ENCODE data around the gene FAM120A.

The FAM120A gene

GRCh38 chr9:93453047-93453914 lies 1.8 kb downstream of the FAM120A start, which contains the start of gene FAM120AOS:
Gene FAM120AOS (minus strand): TSS chr9:93453581. CDS start chr9:93452709, 872 bp downstream.
- peaks cover 3% of the 10 kb centered on the region for H3K79me1 ChIP-seq (ENCODE audit: low read depth, low read length)
- H3K14ac ChIP-seq (ENCODE audit: low read length) = peak within 1 kb of the TSS; percentile 79
- peaks cover 3 to 6% of the 10 kb centered on the region in 2 donors for H3K4me1 ChIP-seq (ENCODE audit: control insufficient read depth in 2 of 2, insufficient read depth in 1 of 2, low read depth in 1 of 2, low read length in 2 of 2)
- no peak within 1 kb of the TSS for H4K91ac ChIP-seq (ENCODE audit: low read depth, low read length, poor library complexity)
- H2AK5ac ChIP-seq (ENCODE audit: low read depth, low read length) = peak within 1 kb of the TSS; percentile 98
- peak within 1 kb of the TSS; percentile 99 for H3K9ac ChIP-seq (ENCODE audit: low read depth, low read length, poor library complexity)
- DNase-seq (ENCODE audit: low spot score) = peak; percentile 78
- H3K9me3 ChIP-seq (replicated peaks in 1 of 2; ENCODE audit: control insufficient read depth in 2 of 2, insufficient read depth in 1 of 2, low read depth in 1 of 2, low read length in 2 of 2) = peaks cover 0 to 2% of the 10 kb centered on the region in 2 donors
- H3K4me2 ChIP-seq (ENCODE audit: insufficient read depth, low read length, poor library complexity, severe bottlenecking) = peak within 1 kb of the TSS; percentile 84
- H2BK120ac ChIP-seq (ENCODE audit: low read depth, low read length) = no peak within 1 kb of the TSS
- peak within 1 kb of the TSS; percentile 98 for H2BK15ac ChIP-seq (ENCODE audit: low read length)
- H4K8ac ChIP-seq (ENCODE audit: low read depth, low read length) = no peak within 1 kb of the TSS
- H3K27ac ChIP-seq (replicated peaks; ENCODE audit: low read length) = peak within 1 kb of the TSS; percentile 0
- peaks cover 0 to 51% of the 10 kb centered on the region in 2 donors for H3K36me3 ChIP-seq (replicated peaks in 1 of 2; ENCODE audit: control insufficient read depth in 2 of 2, insufficient read depth in 2 of 2, low read length in 2 of 2)
- peak within 1 kb of the TSS; percentile 95 for H2BK5ac ChIP-seq (ENCODE audit: low read length)
- H3K4me3 ChIP-seq (ENCODE audit: low read length in 2 of 2) = peak within 1 kb of the TSS; percentile 91 to 96
- no peaks in the 10 kb centered on the region for H3K27me3 ChIP-seq (ENCODE audit: control insufficient read depth in 3 of 3, insufficient read depth in 3 of 3, low read depth in 1 of 3, low read length in 3 of 3)
- peak within 1 kb of the TSS; percentile 93 for H3K23ac ChIP-seq (ENCODE audit: low read depth, low read length, poor library complexity)
- no peak within 1 kb of the TSS for H3K4ac ChIP-seq (ENCODE audit: low read length)
- peak within 1 kb of the TSS; percentile 89 for H2AFZ ChIP-seq (ENCODE audit: low read length)
- WGBS, 2 donors (ENCODE audit: extremely low coverage in 2 of 2, insufficient read length in 2 of 2, insufficient replicate concordance in 1 of 2) = no CpG with 5 or more reads among the region's 34 CpGs
- H2BK12ac ChIP-seq (ENCODE audit: low read length) = no peak within 1 kb of the TSS
- peak within 1 kb of the TSS; percentile 95 for H3K18ac ChIP-seq (ENCODE audit: low read length)

GRCh38 chr9:93456022-93456421 lies 4.5 kb downstream of the FAM120A start:
- H2BK5ac ChIP-seq (ENCODE audit: low read length) = no peak overlapping the region
- no peak overlapping the region for H2BK120ac ChIP-seq (ENCODE audit: low read depth, low read length)
- H2BK15ac ChIP-seq (ENCODE audit: low read length) = no peak overlapping the region
- no peak for DNase-seq (ENCODE audit: low spot score)
- no peak overlapping the region for H4K8ac ChIP-seq (ENCODE audit: low read depth, low read length)
- peaks cover 2 to 6% of the 10 kb centered on the region in 2 donors for H3K4me1 ChIP-seq (ENCODE audit: control insufficient read depth in 2 of 2, insufficient read depth in 1 of 2, low read depth in 1 of 2, low read length in 2 of 2)
- no peak overlapping the region for H3K9ac ChIP-seq (ENCODE audit: low read depth, low read length, poor library complexity)
- no peak overlapping the region for H3K27ac ChIP-seq (replicated peaks; ENCODE audit: low read length)
- no peaks in the 10 kb centered on the region for H3K27me3 ChIP-seq (ENCODE audit: control insufficient read depth in 3 of 3, insufficient read depth in 3 of 3, low read depth in 1 of 3, low read length in 3 of 3)
- no peak overlapping the region for H3K4ac ChIP-seq (ENCODE audit: low read length)
- no peak overlapping the region for H2AFZ ChIP-seq (ENCODE audit: low read length)
- peaks cover 0 to 44% of the 10 kb centered on the region in 2 donors for H3K36me3 ChIP-seq (replicated peaks in 1 of 2; ENCODE audit: control insufficient read depth in 2 of 2, insufficient read depth in 2 of 2, low read length in 2 of 2)
- no peaks in the 10 kb centered on the region for H3K9me3 ChIP-seq (replicated peaks in 1 of 2; ENCODE audit: control insufficient read depth in 2 of 2, insufficient read depth in 1 of 2, low read depth in 1 of 2, low read length in 2 of 2)
- no peak overlapping the region for H4K91ac ChIP-seq (ENCODE audit: low read depth, low read length, poor library complexity)
- H3K14ac ChIP-seq (ENCODE audit: low read length) = no peak overlapping the region
- no peak overlapping the region for H2BK12ac ChIP-seq (ENCODE audit: low read length)
- WGBS, 2 donors (ENCODE audit: extremely low coverage in 2 of 2, insufficient read length in 2 of 2, insufficient replicate concordance in 1 of 2) = no CpG with 5 or more reads among the region's 1 CpG
- H3K4me3 ChIP-seq (ENCODE audit: low read length in 2 of 2) = no peak overlapping the region
- no peak overlapping the region for H3K4me2 ChIP-seq (ENCODE audit: insufficient read depth, low read length, poor library complexity, severe bottlenecking)
- no peaks in the 10 kb centered on the region for H3K79me1 ChIP-seq (ENCODE audit: low read depth, low read length)
- H3K18ac ChIP-seq (ENCODE audit: low read length) = no peak overlapping the region
- no peak overlapping the region for H3K23ac ChIP-seq (ENCODE audit: low read depth, low read length, poor library complexity)
- H2AK5ac ChIP-seq (ENCODE audit: low read depth, low read length) = no peak overlapping the region

GRCh38 chr9:93456504-93456903 lies 5.0 kb downstream of the FAM120A start:
- no peak overlapping the region for H3K4me3 ChIP-seq (ENCODE audit: low read length in 2 of 2)
- H2BK120ac ChIP-seq (ENCODE audit: low read depth, low read length) = no peak overlapping the region
- no peak overlapping the region for H4K91ac ChIP-seq (ENCODE audit: low read depth, low read length, poor library complexity)
- peaks cover 2 to 6% of the 10 kb centered on the region in 2 donors for H3K4me1 ChIP-seq (ENCODE audit: control insufficient read depth in 2 of 2, insufficient read depth in 1 of 2, low read depth in 1 of 2, low read length in 2 of 2)
- H4K8ac ChIP-seq (ENCODE audit: low read depth, low read length) = no peak overlapping the region
- no peak overlapping the region for H2AFZ ChIP-seq (ENCODE audit: low read length)
- H2AK5ac ChIP-seq (ENCODE audit: low read depth, low read length) = no peak overlapping the region
- no peak overlapping the region for H3K23ac ChIP-seq (ENCODE audit: low read depth, low read length, poor library complexity)
- H3K4me2 ChIP-seq (ENCODE audit: insufficient read depth, low read length, poor library complexity, severe bottlenecking) = no peak overlapping the region
- no peak for DNase-seq (ENCODE audit: low spot score)
- H3K14ac ChIP-seq (ENCODE audit: low read length) = no peak overlapping the region
- peaks cover 0 to 44% of the 10 kb centered on the region in 2 donors for H3K36me3 ChIP-seq (replicated peaks in 1 of 2; ENCODE audit: control insufficient read depth in 2 of 2, insufficient read depth in 2 of 2, low read length in 2 of 2)
- no peak overlapping the region for H3K27ac ChIP-seq (replicated peaks; ENCODE audit: low read length)
- no peak overlapping the region for H3K9ac ChIP-seq (ENCODE audit: low read depth, low read length, poor library complexity)
- H2BK12ac ChIP-seq (ENCODE audit: low read length) = no peak overlapping the region
- no peak overlapping the region for H2BK5ac ChIP-seq (ENCODE audit: low read length)
- H3K18ac ChIP-seq (ENCODE audit: low read length) = no peak overlapping the region
- H2BK15ac ChIP-seq (ENCODE audit: low read length) = no peak overlapping the region
- no peak overlapping the region for H3K4ac ChIP-seq (ENCODE audit: low read length)
- H3K79me1 ChIP-seq (ENCODE audit: low read depth, low read length) = no peaks in the 10 kb centered on the region
- WGBS, 2 donors (ENCODE audit: extremely low coverage in 2 of 2, insufficient read length in 2 of 2, insufficient replicate concordance in 1 of 2) = no CpG with 5 or more reads among the region's 2 CpGs
- H3K27me3 ChIP-seq (ENCODE audit: control insufficient read depth in 3 of 3, insufficient read depth in 3 of 3, low read depth in 1 of 3, low read length in 3 of 3) = no peaks in the 10 kb centered on the region
- no peaks in the 10 kb centered on the region for H3K9me3 ChIP-seq (replicated peaks in 1 of 2; ENCODE audit: control insufficient read depth in 2 of 2, insufficient read depth in 1 of 2, low read depth in 1 of 2, low read length in 2 of 2)

- no peak overlapping the region for H2BK120ac ChIP-seq (ENCODE audit: low read depth, low read length)
- WGBS, 2 donors (ENCODE audit: extremely low coverage in 2 of 2, insufficient read length in 2 of 2, insufficient replicate concordance in 1 of 2) = no CpG with 5 or more reads among the region's 1 CpG
Measured at GRCh38 chr9:93457006-93457405, 5.5 kb downstream of the FAM120A start.

More at GRCh38 chr9:93457006-93457405, 5.5 kb downstream of the FAM120A start:
- H3K23ac ChIP-seq (ENCODE audit: low read depth, low read length, poor library complexity) = no peak overlapping the region
- H3K36me3 ChIP-seq (replicated peaks in 1 of 2; ENCODE audit: control insufficient read depth in 2 of 2, insufficient read depth in 2 of 2, low read length in 2 of 2) = peaks cover 0 to 44% of the 10 kb centered on the region in 2 donors
- H2BK12ac ChIP-seq (ENCODE audit: low read length) = no peak overlapping the region
- no peak overlapping the region for H3K27ac ChIP-seq (replicated peaks; ENCODE audit: low read length)
- H3K9me3 ChIP-seq (replicated peaks in 1 of 2; ENCODE audit: control insufficient read depth in 2 of 2, insufficient read depth in 1 of 2, low read depth in 1 of 2, low read length in 2 of 2) = no peaks in the 10 kb centered on the region
- H3K4me3 ChIP-seq (ENCODE audit: low read length in 2 of 2) = no peak overlapping the region
- no peak for DNase-seq (ENCODE audit: low spot score)
- H3K4ac ChIP-seq (ENCODE audit: low read length) = no peak overlapping the region
- no peaks in the 10 kb centered on the region for H3K79me1 ChIP-seq (ENCODE audit: low read depth, low read length)
- H3K27me3 ChIP-seq (ENCODE audit: control insufficient read depth in 3 of 3, insufficient read depth in 3 of 3, low read depth in 1 of 3, low read length in 3 of 3) = no peaks in the 10 kb centered on the region
- no peak overlapping the region for H3K4me2 ChIP-seq (ENCODE audit: insufficient read depth, low read length, poor library complexity, severe bottlenecking)
- no peak overlapping the region for H4K8ac ChIP-seq (ENCODE audit: low read depth, low read length)
- no peak overlapping the region for H2BK15ac ChIP-seq (ENCODE audit: low read length)
- H2BK5ac ChIP-seq (ENCODE audit: low read length) = no peak overlapping the region
- no peak overlapping the region for H3K14ac ChIP-seq (ENCODE audit: low read length)
- no peak overlapping the region for H2AFZ ChIP-seq (ENCODE audit: low read length)
- no peak overlapping the region for H2AK5ac ChIP-seq (ENCODE audit: low read depth, low read length)
- H3K4me1 ChIP-seq (ENCODE audit: control insufficient read depth in 2 of 2, insufficient read depth in 1 of 2, low read depth in 1 of 2, low read length in 2 of 2) = peaks cover 2 to 6% of the 10 kb centered on the region in 2 donors
- H3K9ac ChIP-seq (ENCODE audit: low read depth, low read length, poor library complexity) = no peak overlapping the region
- H4K91ac ChIP-seq (ENCODE audit: low read depth, low read length, poor library complexity) = no peak overlapping the region
- H3K18ac ChIP-seq (ENCODE audit: low read length) = no peak overlapping the region

Measured in neuronal stem cell (in vitro differentiated cells).